Testis (tissue), 3 donors: ENCODE measurements around the gene GOLGA6L10. TPM values are rescaled to one million over a fixed set of nuclear protein-coding genes. Genes with fewer than 3 reads are reported as not detected.
"Not testable (repeated sequence)": the region's sequence is repeated elsewhere in the genome, so short reads cannot be mapped to it uniquely, and the experiment has no call there.

Experiments used
- DNase-seq: peaks from one replicate; pipeline ENCODE4 v3.0.0-alpha.2; 2019
- H3K27ac ChIP-seq, 2 donors: fragments of 200-600 bp; sonication (generic); one replicate each; pipeline ENCODE4 v1.5.1; 2019
- H3K27me3 ChIP-seq: fragments of 200-600 bp; sonication (generic); one replicate; pipeline ENCODE4 v1.5.1; 2019
- H3K36me3 ChIP-seq: fragments of 200-600 bp; sonication (generic); one replicate; pipeline ENCODE4 v1.5.1; 2017; ENCODE audit warnings: low read depth; ENCODE audit errors: missing control alignments
- H3K4me1 ChIP-seq: fragments of 200-600 bp; sonication (generic); one replicate; pipeline ENCODE4 v1.5.1; 2019
- H3K4me3 ChIP-seq, 2 donors: fragments of 200-600 bp; sonication (generic); one replicate each; pipeline ENCODE4 v1.5.1; 2017 to 2019
- H3K9me3 ChIP-seq: fragments of 200-600 bp; sonication (generic); one replicate; pipeline ENCODE4 v1.5.1; 2017
- CTCF ChIP-seq, 3 experiments: fragments of 450-650 bp in 2 of 3; fragments of 200-600 bp in 1 of 3; sonication (generic) in 1 of 3; IDR thresholded peaks; one replicate each; pipeline ENCODE4 v1.5.1; 2016 to 2019; ENCODE audit warnings: antibody characterized with exemption in 3 of 3, mild to moderate bottlenecking in 2 of 3, moderate library complexity in 1 of 3
- POLR2A ChIP-seq: fragments of 450-650 bp; IDR thresholded peaks from one replicate; pipeline ENCODE4 v1.6.1; 2017; ENCODE audit warnings: antibody characterized with exemption, mild to moderate bottlenecking, moderate library complexity
- WGBS, 2 donors: methylation state at CpG; one replicate each; pipeline ENCODE4 v1.1.5; 2018; 5-methylcytosine and 5-hydroxymethylcytosine counted together
- intact Hi-C: fragments of 100-400 bp; cut with DNase I; formaldehyde crosslinking; loops from one replicate; pipeline ENCODE4 v1.15.1; 2023; ENCODE audit warnings: low total_unique reads
- polyA plus RNA-seq: library from polyadenylated mRNA; stranded (reverse); fragments of 350-450 nt; fragmentation: Illumina TruSeq; extraction: RNeasy Lipid Tissue Mini Kit (QIAGEN cat#74804); gene quantifications from one replicate; pipeline ENCODE4 v1.2.3, GENCODE V29; 2014; ENCODE audit warnings: low read depth, low replicate concordance; ENCODE audit not compliant: insufficient read depth
- total RNA-seq, 2 donors: library from RNA; depleted of rRNA; stranded (reverse); fragments of >200 nt; gene quantifications; one replicate each; pipeline ENCODE4 v1.2.3, GENCODE V29; 2016

GOLGA6L10 gene
- total and polyA plus RNA-seq, 3 donors from 2014 or later: 7.2 to 23.3 (median 12.8) TPM

GRCh38 chr15:82381330-82381955, 32.2 kb upstream of the GOLGA6L10 start:
- H3K4me1 ChIP-seq, intact Hi-C loops, H3K9me3 ChIP-seq, H3K36me3 ChIP-seq, H3K27me3 ChIP-seq, DNase-seq, H3K4me3 ChIP-seq, H3K27ac ChIP-seq: not testable (repeated sequence)
- 72 to 78% methylated on average over 11 of the region's 11 CpGs for WGBS, 2 donors

GRCh38 chr15:82379552-82379951, 30.3 kb upstream of the GOLGA6L10 start:
- 76 to 85% methylated on average over 6 of the region's 6 CpGs for WGBS, 2 donors
- H3K4me1 ChIP-seq: not testable (repeated sequence)

GRCh38 chr15:82373661-82374060, 24.4 kb upstream of the GOLGA6L10 start:
- DNase-seq, H3K27ac ChIP-seq, H3K4me3 ChIP-seq, intact Hi-C loops, H3K9me3 ChIP-seq, H3K27me3 ChIP-seq, H3K4me1 ChIP-seq, H3K36me3 ChIP-seq: not testable (repeated sequence)
- WGBS, 2 donors: 57 to 88% methylated on average over 2 of the region's 2 CpGs

More at GRCh38 chr15:82379552-82379951, 30.3 kb upstream of the GOLGA6L10 start:
- DNase-seq, H3K36me3 ChIP-seq, H3K9me3 ChIP-seq, H3K27me3 ChIP-seq, intact Hi-C loops, H3K4me3 ChIP-seq, H3K27ac ChIP-seq: not testable (repeated sequence)

- no peaks in the 10 kb centered on the region for H3K36me3 ChIP-seq
- intact Hi-C loops: no loop called here
- 95 to 96% methylated on average over 3 of the region's 3 CpGs for WGBS, 2 donors
- no peak overlapping the region for H3K27ac ChIP-seq
- H3K27me3 ChIP-seq: no peaks in the 10 kb centered on the region
- H3K4me3 ChIP-seq: no peak overlapping the region
- no peak for TF ChIP-seq POLR2A
- TF ChIP-seq CTCF (IDR thresholded peaks at IDR 0.05): no peak
- no peaks in the 10 kb centered on the region for H3K4me1 ChIP-seq
- no peaks in the 10 kb centered on the region for H3K9me3 ChIP-seq
- DNase-seq: no peak
These were observed 22.4 kb upstream of the GOLGA6L10 start for GRCh38 chr15:82371656-82372055.

GRCh38 chr15:82367790-82368189, 18.5 kb upstream of the GOLGA6L10 start:
- H3K4me3 ChIP-seq, H3K4me1 ChIP-seq, H3K27ac ChIP-seq, DNase-seq, H3K27me3 ChIP-seq, H3K36me3 ChIP-seq, intact Hi-C loops, H3K9me3 ChIP-seq: not testable (repeated sequence)
- 60 to 64% methylated on average over 2 of the region's 3 CpGs for WGBS, 2 donors

DNA sequence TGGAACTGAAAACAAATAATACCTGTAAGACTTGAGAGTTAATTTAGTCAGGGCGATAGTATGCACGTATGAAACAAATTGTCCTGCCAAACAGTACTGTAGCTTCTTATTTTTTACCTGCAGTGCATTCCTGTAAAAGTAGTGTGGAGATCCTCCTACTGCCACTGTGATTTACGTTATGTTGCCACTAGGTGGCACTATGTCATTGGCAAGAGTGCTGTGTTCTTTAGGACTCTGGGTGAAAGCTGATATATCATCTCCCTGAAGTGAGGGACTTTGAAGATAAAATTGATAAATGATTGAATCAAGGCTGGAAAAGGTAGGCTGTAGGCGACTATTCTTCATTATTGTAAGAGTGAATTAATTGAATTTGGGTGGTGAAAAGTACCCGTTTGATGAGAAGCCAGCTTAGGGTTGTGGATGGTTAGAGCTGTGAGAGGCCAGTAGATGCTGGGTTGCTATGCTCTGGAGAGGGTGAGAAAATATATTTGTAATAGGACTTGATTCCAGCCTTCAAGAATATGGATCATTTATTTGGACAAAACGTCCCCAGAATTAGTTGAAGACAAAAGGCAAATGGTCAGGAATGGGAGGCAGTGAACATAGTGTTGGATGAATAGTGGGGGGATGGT, 16.5 kb upstream of the GOLGA6L10 start:
- intact Hi-C loops, H3K4me1 ChIP-seq, H3K27ac ChIP-seq, H3K36me3 ChIP-seq, H3K27me3 ChIP-seq, H3K4me3 ChIP-seq, H3K9me3 ChIP-seq: not testable (repeated sequence)
- peak; percentile 37 for DNase-seq
- 23 to 38% methylated on average over 1 to 2 of the region's 6 CpGs for WGBS, 2 donors

GRCh38 chr15:82364548-82364947, 15.3 kb upstream of the GOLGA6L10 start:
- H3K27me3 ChIP-seq, DNase-seq, H3K4me3 ChIP-seq, H3K9me3 ChIP-seq, H3K36me3 ChIP-seq, intact Hi-C loops, H3K4me1 ChIP-seq, H3K27ac ChIP-seq: not testable (repeated sequence)
- WGBS, 2 donors: no CpG with 5 or more reads among the region's 3 CpGs

GRCh38 chr15:82362790-82363189, 13.5 kb upstream of the GOLGA6L10 start:
- DNase-seq, H3K27me3 ChIP-seq, intact Hi-C loops, H3K4me1 ChIP-seq, H3K4me3 ChIP-seq, H3K36me3 ChIP-seq, H3K27ac ChIP-seq, H3K9me3 ChIP-seq: not testable (repeated sequence)
- no CpG with 5 or more reads among the region's 3 CpGs for WGBS, 2 donors

GRCh38 chr15:82360618-82361017, 11.3 kb upstream of the GOLGA6L10 start:
- H3K36me3 ChIP-seq, H3K27ac ChIP-seq, H3K27me3 ChIP-seq, DNase-seq, intact Hi-C loops, H3K4me3 ChIP-seq, H3K4me1 ChIP-seq, H3K9me3 ChIP-seq: not testable (repeated sequence)
- 75 to 76% methylated on average over 2 to 3 of the region's 7 CpGs for WGBS, 2 donors

GRCh38 chr15:82355055-82355454, 5.8 kb upstream of the GOLGA6L10 start:
- H3K27me3 ChIP-seq, DNase-seq, intact Hi-C loops, H3K27ac ChIP-seq, H3K9me3 ChIP-seq, H3K4me1 ChIP-seq, H3K36me3 ChIP-seq, H3K4me3 ChIP-seq: not testable (repeated sequence)
- no CpG with 5 or more reads among the region's 48 CpGs for WGBS, 2 donors

DNA sequence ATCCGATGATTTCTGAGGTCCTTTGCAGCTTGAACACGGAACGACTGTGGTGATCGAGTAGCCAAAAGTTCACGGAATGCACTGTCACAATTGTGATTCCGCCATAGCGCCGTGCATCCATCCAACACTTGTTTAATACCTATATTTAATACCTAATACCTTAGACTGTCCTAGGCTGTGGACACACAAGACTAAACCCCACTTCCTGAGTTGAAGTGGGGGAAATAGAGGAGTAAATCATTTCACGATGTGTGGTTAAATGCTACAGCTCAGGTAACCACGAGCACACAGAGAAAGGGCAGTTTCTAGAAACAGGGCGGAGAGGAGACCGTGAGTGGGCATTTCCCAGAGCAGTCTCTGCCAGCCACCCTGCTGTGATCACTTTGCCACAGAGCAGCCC, 5.3 kb upstream of the GOLGA6L10 start:
- H3K27me3 ChIP-seq, H3K9me3 ChIP-seq, H3K4me1 ChIP-seq, H3K27ac ChIP-seq, intact Hi-C loops, DNase-seq, H3K4me3 ChIP-seq, H3K36me3 ChIP-seq: not testable (repeated sequence)
- 0 to 3% methylated on average over 3 to 8 of the region's 12 CpGs for WGBS, 2 donors
